ENCODE measurements around the gene LYPD6B.

Gene LYPD6B

GRCh38 chr2:148999451-148999921 is 39.0 kb upstream of the LYPD6B start:
- no peak overlapping the region for H3K4me3 ChIP-seq (ENCODE audit: low read depth, low read length, poor library complexity, severe bottlenecking)
- no peaks in the 10 kb centered on the region for H3K36me3 ChIP-seq (ENCODE audit: insufficient read depth, low read length)
- no peak for TF ChIP-seq EZH2 (IDR thresholded peaks at IDR 0.05; ENCODE audit: borderline replicate concordance, low read length)
- TF ChIP-seq CTCF (IDR thresholded peaks at IDR 0.05; ENCODE audit: low read length) = no peak
- no peaks in the 10 kb centered on the region for H3K27me3 ChIP-seq (ENCODE audit: insufficient read depth, low read length)
- no peaks in the 10 kb centered on the region for H4K20me1 ChIP-seq (ENCODE audit: insufficient read depth, low read length)
- no peak overlapping the region for H3K27ac ChIP-seq (ENCODE audit: low read depth, low read length, poor library complexity, severe bottlenecking)
- H3K9me2 ChIP-seq (ENCODE audit: low read depth, low read length) = no peaks in the 10 kb centered on the region
- no peak overlapping the region for H2AFZ ChIP-seq (ENCODE audit: low read length)
- no peak overlapping the region for H3K9ac ChIP-seq (ENCODE audit: low read length)
- no peaks in the 10 kb centered on the region for H3K9me3 ChIP-seq (ENCODE audit: low read length)
- no peaks in the 10 kb centered on the region for H3K79me2 ChIP-seq (ENCODE audit: insufficient read depth, low read length)
- no peaks in the 10 kb centered on the region for H3F3A ChIP-seq (ENCODE audit: insufficient read depth, low read length)
- H3K4me1 ChIP-seq (ENCODE audit: insufficient read depth, low read length, severe bottlenecking) = no peaks in the 10 kb centered on the region
- no peak overlapping the region for H3K4me2 ChIP-seq (ENCODE audit: low read length)

DNA sequence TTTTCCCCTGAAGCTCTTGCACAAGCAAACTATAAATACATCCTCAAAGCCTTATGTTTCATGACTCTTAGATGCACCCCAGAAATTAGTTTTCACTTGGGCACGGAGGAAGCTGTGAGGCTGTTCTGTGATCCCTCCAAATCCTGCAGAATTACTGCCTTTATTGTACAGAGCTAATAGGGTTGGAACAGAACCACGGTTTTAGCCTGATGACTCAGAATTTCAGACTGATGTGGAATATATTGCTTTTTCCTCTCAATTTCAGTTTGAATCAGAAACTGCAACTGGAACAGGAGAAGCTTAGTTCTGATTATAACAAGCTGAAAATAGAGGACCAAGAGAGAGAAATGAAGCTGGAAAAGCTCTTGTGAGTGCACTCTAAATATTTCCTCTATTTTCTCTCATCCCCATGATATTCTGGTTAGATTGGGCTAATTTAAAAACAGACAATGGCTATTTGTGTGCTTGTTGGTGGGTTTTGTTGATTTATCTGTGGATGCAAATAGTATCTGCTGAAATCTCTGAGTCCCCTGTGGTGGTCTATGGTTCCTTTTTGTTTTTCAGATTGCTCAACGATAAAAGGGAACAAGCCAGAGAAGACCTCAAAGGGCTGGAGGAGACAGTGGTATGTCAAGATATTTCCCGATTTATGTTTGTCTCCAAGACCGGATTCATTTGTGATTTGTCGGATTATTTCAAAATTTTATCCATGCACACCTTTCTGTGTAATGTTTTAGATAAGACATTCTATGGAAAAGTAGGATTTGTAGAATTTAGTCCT is 38.2 kb upstream of the LYPD6B start:
- Histone ChIP-seq H2AFZ (ENCODE audit: low read length) (no peak overlapping the region), H3K27ac (ENCODE audit: low read depth, low read length, poor library complexity, severe bottlenecking) (no peak overlapping the region), H3K36me3 (ENCODE audit: insufficient read depth, low read length) (no peaks in the 10 kb centered on the region)

GRCh38 chr2:149001496-149001895 is 37.0 kb upstream of the LYPD6B start:
- H4K20me1 ChIP-seq (ENCODE audit: insufficient read depth, low read length) = no peaks in the 10 kb centered on the region
- H3K9ac ChIP-seq (ENCODE audit: low read length) = no peak overlapping the region
- no peak overlapping the region for H3K27ac ChIP-seq (ENCODE audit: low read depth, low read length, poor library complexity, severe bottlenecking)
- H3K27me3 ChIP-seq (ENCODE audit: insufficient read depth, low read length) = no peaks in the 10 kb centered on the region
- H3K9me3 ChIP-seq (ENCODE audit: low read length) = no peaks in the 10 kb centered on the region
- H3K36me3 ChIP-seq (ENCODE audit: insufficient read depth, low read length) = no peaks in the 10 kb centered on the region
- no peaks in the 10 kb centered on the region for H3F3A ChIP-seq (ENCODE audit: insufficient read depth, low read length)
- H3K4me2 ChIP-seq (ENCODE audit: low read length) = no peak overlapping the region
- H3K9me2 ChIP-seq (ENCODE audit: low read depth, low read length) = no peaks in the 10 kb centered on the region
- H3K4me1 ChIP-seq (ENCODE audit: insufficient read depth, low read length, severe bottlenecking) = no peaks in the 10 kb centered on the region
- no peaks in the 10 kb centered on the region for H3K79me2 ChIP-seq (ENCODE audit: insufficient read depth, low read length)
- TF ChIP-seq EZH2 (IDR thresholded peaks at IDR 0.05; ENCODE audit: borderline replicate concordance, low read length) (no peak), CTCF (IDR thresholded peaks at IDR 0.05; ENCODE audit: low read length) (no peak)
- H2AFZ ChIP-seq (ENCODE audit: low read length) = no peak overlapping the region
- no peak overlapping the region for H3K4me3 ChIP-seq (ENCODE audit: low read depth, low read length, poor library complexity, severe bottlenecking)

More for the DNA sequence above, 38.2 kb upstream of the LYPD6B start:
- Histone ChIP-seq H4K20me1 (ENCODE audit: insufficient read depth, low read length) (no peaks in the 10 kb centered on the region), H3K9ac (ENCODE audit: low read length) (no peak overlapping the region), H3K4me3 (ENCODE audit: low read depth, low read length, poor library complexity, severe bottlenecking) (no peak overlapping the region), H3K79me2 (ENCODE audit: insufficient read depth, low read length) (no peaks in the 10 kb centered on the region), H3K9me3 (ENCODE audit: low read length) (no peaks in the 10 kb centered on the region), H3K4me1 (ENCODE audit: insufficient read depth, low read length, severe bottlenecking) (no peaks in the 10 kb centered on the region), H3K27me3 (ENCODE audit: insufficient read depth, low read length) (no peaks in the 10 kb centered on the region), H3K4me2 (ENCODE audit: low read length) (no peak overlapping the region), H3F3A (ENCODE audit: insufficient read depth, low read length) (no peaks in the 10 kb centered on the region), H3K9me2 (ENCODE audit: low read depth, low read length) (no peaks in the 10 kb centered on the region)
- TF ChIP-seq CTCF (IDR thresholded peaks at IDR 0.05; ENCODE audit: low read length) (no peak), EZH2 (IDR thresholded peaks at IDR 0.05; ENCODE audit: borderline replicate concordance, low read length) (no peak)

Data from OCI-LY1 (cell line).